ENCODE measurements around the gene FGD5.
A peak's percentile ranks its signal among the peaks of the same experiment; 100 is the strongest.
"Not testable (repeated sequence)": the region's sequence is repeated elsewhere in the genome, so short reads cannot be mapped to it uniquely, and the experiment has no call there.

The FGD5 gene

DNA sequence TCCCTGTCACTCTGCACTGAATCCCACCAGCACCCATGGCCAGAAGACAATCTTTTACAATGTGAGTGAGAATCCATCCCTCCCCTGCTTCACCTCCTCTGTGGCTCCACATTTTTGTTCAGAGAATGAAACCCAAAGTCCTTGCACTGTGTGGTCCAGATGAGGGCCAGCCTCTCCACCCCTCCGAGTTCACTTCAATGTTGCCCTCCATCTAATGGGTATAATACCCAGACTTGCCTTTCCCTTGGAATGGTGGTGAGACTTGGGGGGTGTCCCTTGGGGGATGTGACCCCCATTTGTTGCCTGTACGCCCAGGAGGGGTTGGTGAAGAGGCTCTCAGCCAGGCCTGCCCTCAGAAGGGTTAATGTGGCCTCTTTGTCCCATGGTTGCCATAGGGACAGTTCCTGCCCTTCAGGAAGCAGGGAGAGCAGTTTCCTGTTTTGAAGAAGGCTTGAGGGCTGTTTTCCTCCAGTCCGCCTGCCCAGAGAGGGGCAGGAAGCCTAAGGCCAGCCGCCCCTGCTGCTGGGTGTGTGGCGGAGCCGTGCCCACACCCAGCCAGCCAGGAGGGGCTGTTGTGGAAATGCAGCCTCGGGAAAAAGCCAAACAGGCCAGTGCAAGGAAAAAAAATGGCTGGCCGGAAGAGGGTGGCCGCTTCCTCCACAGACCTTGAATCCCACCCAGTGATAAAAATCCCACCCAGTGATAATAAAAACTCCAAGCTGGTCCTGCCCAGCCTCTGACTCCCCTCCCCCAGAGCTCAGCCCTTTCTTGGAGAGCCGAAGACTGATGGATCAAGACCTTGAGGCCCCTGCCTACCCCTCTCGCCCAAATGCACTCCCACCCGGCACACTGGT is 14.6 kb upstream of the FGD5 start:
- DNase-seq, result no peak
- in situ Hi-C loops (cut with MboI; ENCODE audit: low pct_unique_long_range_greater_than_20kb, low sequenced_read_pairs), result no loop called here

DNA sequence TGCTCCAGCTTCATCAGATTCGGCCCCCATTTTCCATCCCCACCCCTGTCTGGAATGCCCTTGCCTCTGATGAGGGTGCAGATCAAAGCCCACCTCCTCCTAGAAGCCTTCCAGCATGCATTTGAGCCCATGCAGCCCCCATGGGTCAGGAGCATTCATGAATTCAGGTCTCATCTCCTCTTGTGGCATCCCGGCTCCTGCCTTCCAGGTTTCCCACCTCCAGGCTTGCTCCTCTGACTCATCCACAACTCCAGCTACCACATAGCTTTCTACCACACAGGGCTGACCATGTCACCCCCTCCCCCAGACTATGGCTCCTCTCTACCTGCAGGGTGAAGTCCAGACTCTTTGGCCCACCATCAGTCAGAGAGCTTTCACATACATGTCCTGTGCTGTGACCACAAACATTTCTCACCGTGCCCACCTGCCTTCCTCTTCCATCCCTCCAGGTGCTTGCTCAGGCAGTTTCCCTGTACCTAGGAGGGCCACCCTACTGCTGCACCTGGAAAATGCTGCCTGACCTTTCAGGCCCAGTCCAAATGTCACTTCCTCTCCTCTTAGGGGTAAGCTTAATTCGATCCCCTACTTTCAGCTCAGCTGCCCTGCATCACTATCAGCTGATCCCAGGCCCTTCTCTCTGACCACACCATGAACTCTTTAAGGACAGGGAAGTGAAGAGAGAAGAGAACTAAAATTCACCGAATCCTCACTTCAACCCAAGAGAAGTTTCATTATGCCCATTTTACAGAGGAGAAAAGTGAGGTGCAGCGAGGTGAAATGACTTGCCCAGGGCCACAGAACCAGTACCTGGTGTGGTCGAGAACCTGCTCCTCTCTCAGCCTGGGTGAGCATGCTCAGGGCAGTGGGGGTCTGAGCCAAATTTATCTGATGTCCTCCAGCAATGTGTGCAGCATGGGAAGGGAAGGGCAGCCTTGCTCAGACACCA is 13.7 kb upstream of the FGD5 start:
- in situ Hi-C loops (cut with MboI; ENCODE audit: low pct_unique_long_range_greater_than_20kb, low sequenced_read_pairs), result no loop called here
- DNase-seq, result no peak

GRCh38 chr3:14805961-14806537 is 12.7 kb upstream of the FGD5 start:
- in situ Hi-C loops (cut with MboI; ENCODE audit: low pct_unique_long_range_greater_than_20kb, low sequenced_read_pairs), result no loop called here

GRCh38 chr3:14806641-14807263 is 12.0 kb upstream of the FGD5 start:
- in situ Hi-C loops (cut with MboI; ENCODE audit: low pct_unique_long_range_greater_than_20kb, low sequenced_read_pairs), result no loop called here
- peak; percentile 44 for DNase-seq

More at GRCh38 chr3:14805961-14806537, 12.7 kb upstream of the FGD5 start:
- no peak for DNase-seq

DNA sequence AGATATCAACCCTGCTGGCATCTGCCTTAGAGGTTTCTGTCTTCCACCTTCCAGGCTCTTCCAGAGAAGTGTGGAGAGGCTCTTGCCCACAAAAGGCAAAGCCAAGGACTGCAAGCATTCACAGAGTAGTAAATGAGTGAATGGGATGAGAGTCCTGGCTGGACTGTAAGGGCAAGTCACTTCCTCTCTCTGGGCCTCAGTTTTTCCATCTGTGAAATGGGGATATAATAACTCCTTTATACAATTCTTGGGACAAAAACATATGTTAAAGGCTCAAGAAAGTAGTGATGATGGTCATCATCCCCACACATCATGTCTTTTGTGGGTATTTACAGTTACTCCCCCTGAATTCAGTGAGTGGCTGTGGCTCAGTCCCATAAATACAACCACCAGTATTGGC is 10.7 kb upstream of the FGD5 start:
- DNase-seq, result no peak
- in situ Hi-C loops (cut with MboI; ENCODE audit: low pct_unique_long_range_greater_than_20kb, low sequenced_read_pairs), result no loop called here

DNA sequence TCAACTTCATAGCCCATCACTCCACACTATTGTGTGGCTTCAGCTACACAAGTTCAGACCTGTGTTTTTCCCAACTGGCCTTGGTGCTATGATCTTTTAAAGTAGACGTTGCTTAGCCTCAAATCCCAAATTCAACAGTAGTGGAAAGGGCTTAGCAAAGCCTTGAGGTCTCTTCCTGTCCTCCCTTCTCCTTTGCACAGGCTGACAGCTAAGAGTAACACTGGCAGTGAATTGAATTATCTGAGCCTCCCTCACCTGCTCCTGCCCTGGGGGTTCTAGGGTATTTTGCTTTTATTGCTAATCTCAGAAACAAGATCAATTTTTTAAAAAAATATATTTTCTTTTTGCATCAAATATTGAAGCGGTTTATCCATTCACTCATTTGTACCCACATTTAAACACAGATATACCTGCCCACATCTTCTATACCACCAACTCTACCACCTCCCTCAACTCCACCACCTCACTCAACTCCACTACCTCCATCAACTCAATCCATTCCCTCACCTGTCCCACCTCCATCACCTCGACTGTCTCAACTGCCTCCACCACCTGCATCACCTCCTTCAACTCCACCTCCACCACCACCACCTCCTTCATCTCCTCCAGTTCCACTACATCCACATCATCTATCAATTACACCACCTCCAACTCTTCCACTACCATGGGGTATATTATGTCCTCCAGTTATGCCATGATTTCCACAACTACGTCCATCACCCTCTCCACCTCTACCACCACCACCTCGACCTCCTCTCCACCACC is 10.1 kb upstream of the FGD5 start:
- in situ Hi-C loops (cut with MboI; ENCODE audit: low pct_unique_long_range_greater_than_20kb, low sequenced_read_pairs), result no loop called here
- no peak for DNase-seq

DNA sequence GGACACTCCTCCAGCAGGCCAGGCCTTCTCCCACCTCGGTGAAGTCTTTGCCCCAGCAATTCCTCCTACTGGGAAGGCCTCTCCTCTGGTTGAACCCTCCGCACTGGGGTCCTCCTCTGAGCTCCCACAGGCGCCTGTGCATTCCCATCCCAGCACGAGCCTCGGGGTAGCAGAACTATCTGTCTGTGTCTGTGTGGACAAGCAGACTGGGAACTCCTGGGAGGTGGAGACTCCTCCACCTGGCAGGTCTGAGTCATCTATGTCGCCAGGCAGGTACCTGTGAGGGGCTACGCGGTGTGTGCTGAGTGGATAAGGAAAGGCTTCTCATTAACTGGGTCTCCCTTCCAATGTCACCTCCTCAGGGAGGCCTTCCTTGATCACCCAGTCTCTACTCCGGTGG is 9.2 kb upstream of the FGD5 start:
- DNase-seq; in situ Hi-C loops (cut with MboI; ENCODE audit: low pct_unique_long_range_greater_than_20kb, low sequenced_read_pairs): not testable (repeated sequence)

DNA sequence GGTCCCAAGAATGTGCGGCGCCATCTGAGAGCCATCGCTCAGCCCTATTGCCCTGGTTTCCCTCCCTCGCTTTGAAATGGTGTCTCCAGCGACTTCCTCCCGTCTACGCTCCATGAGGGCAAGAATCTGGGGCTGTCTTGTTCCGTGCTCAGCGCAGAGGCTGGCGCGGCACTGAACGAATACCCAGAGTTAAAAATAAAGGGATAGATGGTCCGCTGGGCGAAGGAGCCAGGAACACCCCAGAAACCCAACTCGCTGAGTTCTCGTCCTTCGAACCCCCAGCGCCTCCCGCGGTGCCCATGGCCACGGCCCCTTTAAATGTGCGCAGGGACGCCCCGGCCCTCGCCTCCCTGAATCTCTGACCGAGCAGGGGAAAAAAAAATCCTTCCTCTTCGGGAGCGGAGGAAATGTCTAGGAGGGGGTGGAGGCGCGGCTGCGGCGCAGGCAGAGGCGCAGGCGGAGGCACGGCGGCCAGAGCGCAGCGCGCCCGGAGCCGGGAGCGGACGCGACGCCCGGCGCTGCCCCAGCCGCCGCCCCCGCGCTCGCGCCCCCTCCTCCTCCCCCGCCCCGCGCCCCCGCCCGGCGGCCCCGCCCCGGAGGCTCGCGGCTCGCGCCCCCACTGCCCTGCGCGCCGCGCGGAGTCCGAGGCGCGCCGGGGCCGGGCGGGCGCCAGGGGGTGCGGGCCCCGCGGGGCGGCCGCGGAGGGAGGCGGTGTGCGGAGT is 8.5 kb upstream of the FGD5 start:
- in situ Hi-C loops (cut with MboI; ENCODE audit: low pct_unique_long_range_greater_than_20kb, low sequenced_read_pairs), result no loop called here
- no peak for DNase-seq

DNA sequence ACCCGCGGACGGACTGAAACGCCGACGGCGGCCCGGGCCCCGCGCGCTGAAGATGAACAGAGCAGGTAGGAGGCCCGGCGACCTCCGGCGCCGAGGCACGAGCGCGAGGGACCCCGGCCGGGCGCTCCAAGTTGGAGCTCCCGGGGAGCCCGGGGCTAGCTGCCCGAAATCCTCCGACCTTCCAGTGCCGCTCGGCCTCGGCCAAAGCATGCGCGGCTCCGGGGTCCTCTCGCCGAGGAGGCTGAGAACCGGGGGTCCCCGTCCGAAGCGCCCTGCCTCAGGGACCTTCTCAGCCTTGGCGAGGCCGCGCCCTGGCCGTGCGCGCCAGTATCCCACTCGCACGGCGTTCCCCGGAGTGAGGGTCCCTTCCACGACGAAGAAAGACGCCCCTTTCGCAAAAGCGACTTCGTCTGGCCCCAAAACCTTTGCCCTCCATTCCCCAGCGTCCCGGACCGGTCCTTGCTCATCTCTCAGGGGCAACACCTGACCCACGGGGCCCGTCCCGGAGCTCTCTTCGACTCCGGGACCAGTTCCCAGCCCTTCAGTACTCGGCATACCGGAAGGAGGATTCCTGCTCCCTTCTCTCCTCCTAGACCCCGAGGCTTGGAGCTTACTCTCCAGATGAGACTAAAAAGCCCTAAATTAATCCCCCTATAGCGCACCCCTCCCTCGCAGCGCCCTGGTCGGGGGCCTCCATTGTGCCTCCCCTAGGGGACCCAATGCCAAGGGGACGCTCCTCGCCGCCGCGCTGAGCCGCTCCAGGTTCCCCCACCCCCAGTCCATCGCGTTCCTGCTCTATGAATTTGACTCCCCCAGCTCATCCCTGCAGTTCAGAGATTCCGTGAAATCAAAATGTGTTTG is 7.7 kb upstream of the FGD5 start:
- DNase-seq, result no peak
- in situ Hi-C loops (cut with MboI; ENCODE audit: low pct_unique_long_range_greater_than_20kb, low sequenced_read_pairs), result no loop called here

- in situ Hi-C loops (cut with MboI; ENCODE audit: low pct_unique_long_range_greater_than_20kb, low sequenced_read_pairs), result no loop called here
- no peak for DNase-seq
Measured at GRCh38 chr3:14811684-14812083, 7.1 kb upstream of the FGD5 start.

- DNase-seq, result no peak
- in situ Hi-C loops (cut with MboI; ENCODE audit: low pct_unique_long_range_greater_than_20kb, low sequenced_read_pairs), result no loop called here
Measured at GRCh38 chr3:14812196-14812790, 6.5 kb upstream of the FGD5 start.

GRCh38 chr3:14814411-14814871 is 4.3 kb upstream of the FGD5 start:
- in situ Hi-C loops (cut with MboI; ENCODE audit: low pct_unique_long_range_greater_than_20kb, low sequenced_read_pairs), result no loop called here
- no peak for DNase-seq

GRCh38 chr3:14816359-14816758 is 2.4 kb upstream of the FGD5 start:
- in situ Hi-C loops (cut with MboI; ENCODE audit: low pct_unique_long_range_greater_than_20kb, low sequenced_read_pairs), result no loop called here
- no peak for DNase-seq

DNA sequence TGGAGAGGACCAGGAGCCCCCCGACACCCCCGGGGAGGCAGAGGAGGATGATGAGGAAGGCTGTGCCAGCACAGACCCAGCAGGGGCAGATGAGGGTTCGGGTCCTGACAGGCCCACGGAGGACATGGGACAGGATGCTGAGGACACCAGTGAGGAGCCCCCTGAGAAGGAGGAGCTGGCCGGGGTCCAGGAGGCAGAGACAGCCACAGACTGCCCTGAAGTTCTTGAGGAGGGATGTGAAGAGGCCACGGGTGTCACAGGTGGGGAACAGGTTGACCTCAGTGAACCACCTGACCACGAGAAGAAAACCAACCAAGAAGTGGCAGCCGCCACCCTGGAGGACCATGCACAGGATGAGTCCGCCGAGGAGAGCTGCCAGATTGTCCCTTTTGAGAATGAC is 909 bp downstream of the FGD5 start:
- DNase-seq, result no peak
- in situ Hi-C loops (cut with MboI; ENCODE audit: low pct_unique_long_range_greater_than_20kb, low sequenced_read_pairs), result no loop called here

GRCh38 chr3:14820156-14820555 is 1.4 kb downstream of the FGD5 start:
- no peak for DNase-seq
- in situ Hi-C loops (cut with MboI; ENCODE audit: low pct_unique_long_range_greater_than_20kb, low sequenced_read_pairs), result no loop called here

GRCh38 chr3:14821151-14821550 is 2.4 kb downstream of the FGD5 start:
- DNase-seq, result no peak
- in situ Hi-C loops (cut with MboI; ENCODE audit: low pct_unique_long_range_greater_than_20kb, low sequenced_read_pairs), result no loop called here

- DNase-seq, result no peak
- in situ Hi-C loops (cut with MboI; ENCODE audit: low pct_unique_long_range_greater_than_20kb, low sequenced_read_pairs), result no loop called here
Measured at GRCh38 chr3:14822134-14822533, 3.4 kb downstream of the FGD5 start.

Data from KBM-7 (cell line).